H4 (cell line): ENCODE results near the gene CFAP65. TPM values are rescaled to one million over a fixed set of nuclear protein-coding genes. Genes with fewer than 3 reads are reported as not detected.

Experiments
- DNase-seq: peaks from one replicate; pipeline ENCODE4 v3.0.0-alpha.2; 2015; ENCODE audit warnings: low spot score
- total RNA-seq: library from RNA; depleted of rRNA; stranded (reverse); fragments of >200 nt; shearing (Covaris generic); gene quantifications from 2 replicates; pipeline ENCODE4 v1.2.3, GENCODE V29; 2014

Gene CFAP65
- total RNA-seq, 1 experiment from 2014 or later = 0.10 TPM

DNA sequence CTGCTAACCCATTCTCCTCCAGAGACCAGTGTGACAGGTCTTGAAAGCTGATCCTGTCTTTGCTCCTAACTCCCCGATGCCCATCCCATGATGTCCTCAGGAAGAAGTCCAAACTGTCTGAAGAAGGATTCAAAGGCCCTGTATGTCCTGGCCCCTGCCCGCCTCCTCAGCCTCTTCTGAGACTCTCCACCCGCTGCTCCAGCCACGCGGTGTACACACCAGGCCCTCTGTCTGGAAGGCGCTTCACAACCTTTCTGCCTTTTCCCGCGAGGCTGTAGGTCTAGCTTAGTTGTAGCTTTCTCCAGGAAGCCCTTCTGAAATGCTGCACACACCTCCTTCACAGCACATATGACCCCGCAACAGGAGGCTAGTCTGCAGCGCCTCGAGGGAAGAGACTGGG lies 24.6 kb downstream of the CFAP65 start:
- DNase-seq = no peak

DNA sequence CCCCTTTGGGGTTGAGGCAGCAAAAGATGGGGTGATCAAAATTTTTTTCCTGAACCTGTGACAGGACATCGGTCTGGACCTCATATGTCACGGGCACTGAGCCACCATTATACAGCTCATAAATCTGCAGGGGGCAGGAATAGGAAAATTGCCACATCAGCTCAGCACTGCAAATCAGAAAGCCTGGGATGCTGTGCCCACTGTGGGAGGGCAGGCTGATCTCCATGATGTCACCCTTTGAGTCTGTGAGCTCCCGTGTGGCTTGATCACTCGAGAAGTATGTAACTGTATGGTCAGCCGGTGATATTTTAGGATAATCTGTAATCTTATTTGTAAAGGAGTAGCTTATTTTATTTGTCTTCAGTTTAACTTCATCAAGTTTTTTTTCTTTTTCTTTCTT lies 30.4 kb downstream of the CFAP65 start:
- DNase-seq = no peak

DNA sequence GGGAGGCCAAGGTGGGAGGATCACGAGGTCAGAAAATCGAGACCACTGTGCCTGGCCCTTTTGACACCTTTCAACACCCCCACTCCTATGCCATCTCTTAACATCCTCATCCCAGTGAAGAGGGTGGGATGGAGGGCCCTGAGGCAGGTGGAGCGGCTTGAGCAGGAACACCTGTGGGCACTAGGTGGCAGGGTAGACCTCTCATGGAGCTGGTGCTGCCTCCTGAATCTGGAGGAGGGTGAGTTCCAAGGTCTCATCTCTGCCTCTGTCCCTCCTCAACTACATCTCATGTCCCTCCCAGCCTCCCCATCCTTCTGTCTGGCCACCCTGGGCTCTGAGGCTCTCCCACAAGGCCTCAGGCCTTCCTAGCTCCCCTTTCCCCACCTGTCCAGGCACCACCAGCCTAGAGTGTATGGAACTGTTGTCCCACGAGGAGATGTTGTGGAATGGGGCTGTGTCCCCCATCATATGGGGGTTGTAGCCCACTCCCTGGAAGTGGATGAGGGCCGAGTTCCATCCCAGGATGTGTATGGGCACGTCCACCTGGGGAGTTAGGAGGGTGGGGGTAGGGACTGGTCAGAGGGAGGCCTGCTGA lies 31.1 kb downstream of the CFAP65 start:
- DNase-seq = peak; percentile 40

DNA sequence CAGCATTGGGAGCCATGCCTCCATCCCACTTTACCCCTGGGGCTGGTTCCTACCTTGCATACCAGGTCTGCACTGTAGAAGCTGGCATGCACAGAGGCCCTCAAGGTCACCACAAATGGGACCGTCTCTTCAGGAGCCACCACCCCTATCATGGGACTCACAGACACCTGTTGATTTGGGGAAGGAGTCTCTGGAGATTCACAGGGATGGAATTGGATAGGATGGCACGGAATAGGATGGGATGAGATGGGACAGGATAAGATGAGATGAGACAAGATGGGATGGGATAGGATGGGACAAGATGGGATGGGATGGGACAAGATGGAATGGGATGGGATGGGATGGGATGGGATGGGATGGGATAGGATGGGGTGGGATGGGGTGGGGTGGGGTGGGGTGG lies 32.0 kb downstream of the CFAP65 start:
- no peak for DNase-seq

DNA sequence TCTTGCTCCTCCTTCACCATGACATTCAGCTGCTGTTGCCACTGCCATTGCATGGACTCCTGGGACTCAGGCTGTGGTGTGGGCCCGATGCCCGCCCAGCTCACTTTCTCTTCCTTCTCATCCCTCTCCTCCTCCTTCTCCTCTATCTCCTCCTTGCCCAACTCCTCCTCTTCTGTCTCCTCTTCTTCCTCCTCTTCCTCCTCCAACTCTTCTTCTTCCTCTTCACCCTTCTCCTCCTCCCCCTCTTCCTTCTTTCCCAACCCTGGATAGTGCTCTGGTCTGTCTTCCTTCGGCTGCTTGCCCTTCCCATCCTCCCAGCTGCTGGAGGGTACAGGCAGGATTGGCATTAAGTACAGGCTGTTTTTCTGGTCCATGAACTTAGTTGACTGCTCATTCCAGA lies 37.3 kb downstream of the CFAP65 start:
- DNase-seq = no peak

DNA sequence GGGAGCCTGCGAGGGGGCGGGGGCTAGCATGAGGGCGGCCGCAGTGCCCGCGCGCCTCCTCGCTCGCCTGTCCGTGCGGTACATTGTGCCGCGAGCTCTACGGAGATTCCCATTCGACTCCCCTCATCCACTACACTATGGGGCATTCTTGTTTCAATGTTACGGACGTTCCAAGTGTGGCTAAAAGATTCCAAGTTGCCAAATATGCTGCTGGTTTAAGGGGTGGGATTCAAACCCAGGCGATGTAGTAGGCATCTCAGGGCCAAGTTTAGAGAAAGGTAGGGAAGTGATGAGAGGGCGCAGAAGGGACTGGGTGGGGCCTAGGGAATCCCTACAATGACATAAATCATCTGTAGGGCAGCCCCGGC lies 38.1 kb downstream of the CFAP65 start:
- DNase-seq = no peak

DNA sequence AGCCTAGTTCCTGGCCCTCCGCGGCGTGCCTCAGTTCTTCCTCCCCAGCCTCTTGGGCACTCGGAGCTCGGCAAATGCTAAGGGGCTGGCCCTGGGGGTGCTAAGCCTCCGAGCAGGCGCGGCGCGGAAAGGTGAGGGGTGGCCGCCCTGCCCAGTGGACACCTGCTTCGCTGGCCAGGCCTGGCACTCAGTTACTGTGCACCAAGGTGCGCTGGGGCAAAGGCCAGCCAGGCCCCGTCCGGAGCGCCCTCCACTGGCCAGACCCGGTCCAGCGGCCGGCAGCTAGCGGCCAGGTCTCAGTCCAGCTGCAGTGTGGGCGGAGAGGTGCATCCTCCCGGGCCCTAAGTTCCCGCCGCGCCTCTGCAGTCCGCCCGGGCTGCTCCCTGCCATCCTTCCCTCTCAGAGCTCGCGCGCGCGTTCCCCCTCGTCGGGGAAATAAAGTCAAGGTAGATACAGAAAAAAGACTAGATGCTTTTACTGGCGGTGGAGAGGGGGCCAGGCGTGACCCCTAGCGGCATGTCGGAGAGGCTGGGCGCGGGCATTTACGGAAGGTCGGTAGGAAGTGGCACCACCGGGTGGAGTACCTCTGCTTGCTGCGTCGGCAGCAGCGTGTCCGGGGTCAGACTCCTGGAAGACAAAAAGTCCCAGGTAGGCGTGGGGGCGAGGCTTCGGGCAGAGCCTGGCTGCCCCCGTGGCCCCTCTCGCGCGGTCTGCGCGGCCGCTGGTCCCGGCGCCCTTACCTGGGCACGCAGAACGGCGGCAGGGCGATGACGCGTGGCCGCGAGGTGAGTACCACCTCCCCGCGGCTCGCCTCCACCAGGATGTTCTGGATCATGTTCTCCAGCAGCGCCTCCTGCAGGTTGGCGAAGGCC lies 38.7 kb downstream of the CFAP65 start:
- DNase-seq = no peak

DNA sequence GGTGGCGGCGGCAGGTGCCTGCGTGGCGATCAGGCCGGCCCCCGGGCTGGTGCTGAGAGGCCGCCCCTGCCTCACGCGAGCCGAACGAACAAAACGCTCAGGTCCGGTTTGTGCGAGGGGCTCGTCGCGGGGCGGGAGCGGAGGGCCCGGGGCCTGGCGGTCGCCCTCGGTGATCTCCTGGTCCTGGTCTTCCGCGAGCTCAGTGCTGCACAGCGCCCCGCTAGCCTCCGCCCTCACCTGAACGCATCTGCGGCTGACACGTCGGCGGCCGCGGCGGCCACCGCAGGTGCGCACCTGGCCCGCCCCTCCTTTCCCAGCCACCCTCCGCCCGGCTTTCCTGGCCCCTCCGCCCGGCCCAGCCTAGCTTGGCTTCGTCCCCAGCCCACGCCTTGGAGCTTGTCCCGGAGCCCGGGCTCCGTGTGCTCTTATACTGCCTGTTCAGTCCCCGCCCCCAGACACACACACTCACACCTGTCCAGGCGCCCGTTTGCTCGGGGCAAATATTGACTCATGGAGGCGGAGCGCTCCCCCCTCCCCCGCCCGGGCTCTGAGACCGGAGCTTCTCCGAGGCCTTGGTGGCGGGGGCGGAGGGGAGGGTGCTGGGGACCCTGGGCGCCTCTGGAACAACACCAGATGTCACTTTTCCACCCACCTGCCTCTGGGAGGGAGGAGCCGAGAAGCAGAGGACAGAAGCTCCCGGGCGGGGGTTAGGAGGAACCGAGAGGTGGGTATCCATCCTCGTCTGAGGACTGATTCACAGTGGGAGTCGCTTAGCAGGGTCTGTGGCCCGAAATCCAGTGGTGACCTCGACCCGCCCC lies 39.5 kb downstream of the CFAP65 start:
- no peak for DNase-seq

DNA sequence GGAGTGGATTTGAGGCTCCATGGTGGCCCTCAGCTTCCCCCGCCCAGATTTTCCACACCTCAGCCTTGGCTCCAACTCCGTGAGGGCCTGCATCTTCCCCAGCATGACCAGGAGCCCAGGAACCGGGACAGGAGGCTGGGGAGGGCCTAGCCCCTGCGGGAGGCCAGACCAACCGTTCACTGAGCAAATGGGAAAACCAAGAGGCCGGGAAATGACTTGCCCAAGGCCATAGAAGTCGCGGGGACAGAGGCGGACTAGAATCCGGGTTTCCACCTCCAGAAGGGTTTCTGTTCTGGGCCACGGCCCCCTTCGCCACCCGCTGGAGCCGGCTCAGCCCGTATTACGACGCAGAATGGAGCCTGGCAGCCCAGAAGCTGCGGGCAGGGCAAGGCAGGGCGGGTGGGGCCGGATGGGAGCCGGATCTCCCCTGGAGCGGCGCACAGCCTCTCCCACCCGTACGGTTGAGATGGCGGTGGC lies 40.2 kb downstream of the CFAP65 start:
- no peak for DNase-seq

DNA sequence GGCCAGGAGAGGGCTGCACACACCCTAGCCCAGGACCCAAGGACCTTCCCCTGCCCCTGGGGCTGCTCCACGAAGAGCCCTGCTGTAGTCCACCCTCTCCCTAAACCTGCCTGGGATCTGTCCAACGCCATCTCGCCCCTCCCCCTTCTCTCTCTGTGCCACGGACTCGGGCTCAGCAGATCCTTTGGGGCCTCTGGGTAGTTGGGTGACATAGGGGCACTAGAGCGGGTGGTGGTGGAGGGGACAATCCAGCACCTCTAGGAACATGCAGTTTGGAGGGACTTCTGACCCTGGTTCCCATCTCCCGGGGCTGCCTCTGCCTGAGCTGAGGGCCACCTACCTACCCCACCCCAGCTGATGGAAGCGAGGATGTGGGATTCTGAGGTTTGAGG lies 40.8 kb downstream of the CFAP65 start:
- DNase-seq = no peak

DNA sequence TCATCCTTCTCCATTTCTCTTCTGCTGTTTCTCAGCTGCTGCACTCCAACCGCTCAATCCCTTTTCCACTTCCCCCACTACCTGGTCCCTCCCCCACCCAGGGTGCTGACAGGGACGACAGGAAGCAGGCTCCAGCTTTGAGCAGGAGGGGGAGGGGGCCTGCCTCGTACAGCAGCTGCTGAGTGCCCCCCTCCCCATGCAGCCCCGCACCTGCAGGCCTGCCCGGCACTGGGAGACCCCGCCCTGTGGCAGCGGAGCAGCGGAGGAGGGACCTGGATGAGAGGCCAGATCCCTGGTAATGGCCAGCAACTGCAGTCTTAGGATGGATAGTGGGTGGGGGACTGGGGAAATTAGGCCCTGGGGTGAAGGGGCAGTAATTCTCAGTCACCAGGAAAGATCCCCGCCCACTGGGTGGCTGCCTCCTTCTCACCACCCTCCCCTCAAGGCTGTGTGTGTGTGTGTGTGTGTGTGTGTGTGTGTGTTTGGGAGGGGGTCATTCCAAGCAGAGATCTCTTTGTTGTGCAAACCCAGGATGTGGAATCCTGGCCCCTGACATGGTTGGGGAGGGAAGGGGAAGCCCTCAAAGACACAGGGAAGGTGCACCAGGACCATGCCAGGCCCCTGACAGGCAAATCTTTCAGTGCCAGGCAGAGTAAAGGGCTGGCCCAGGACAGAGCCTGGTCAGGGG lies 41.3 kb downstream of the CFAP65 start:
- no peak for DNase-seq

DNA sequence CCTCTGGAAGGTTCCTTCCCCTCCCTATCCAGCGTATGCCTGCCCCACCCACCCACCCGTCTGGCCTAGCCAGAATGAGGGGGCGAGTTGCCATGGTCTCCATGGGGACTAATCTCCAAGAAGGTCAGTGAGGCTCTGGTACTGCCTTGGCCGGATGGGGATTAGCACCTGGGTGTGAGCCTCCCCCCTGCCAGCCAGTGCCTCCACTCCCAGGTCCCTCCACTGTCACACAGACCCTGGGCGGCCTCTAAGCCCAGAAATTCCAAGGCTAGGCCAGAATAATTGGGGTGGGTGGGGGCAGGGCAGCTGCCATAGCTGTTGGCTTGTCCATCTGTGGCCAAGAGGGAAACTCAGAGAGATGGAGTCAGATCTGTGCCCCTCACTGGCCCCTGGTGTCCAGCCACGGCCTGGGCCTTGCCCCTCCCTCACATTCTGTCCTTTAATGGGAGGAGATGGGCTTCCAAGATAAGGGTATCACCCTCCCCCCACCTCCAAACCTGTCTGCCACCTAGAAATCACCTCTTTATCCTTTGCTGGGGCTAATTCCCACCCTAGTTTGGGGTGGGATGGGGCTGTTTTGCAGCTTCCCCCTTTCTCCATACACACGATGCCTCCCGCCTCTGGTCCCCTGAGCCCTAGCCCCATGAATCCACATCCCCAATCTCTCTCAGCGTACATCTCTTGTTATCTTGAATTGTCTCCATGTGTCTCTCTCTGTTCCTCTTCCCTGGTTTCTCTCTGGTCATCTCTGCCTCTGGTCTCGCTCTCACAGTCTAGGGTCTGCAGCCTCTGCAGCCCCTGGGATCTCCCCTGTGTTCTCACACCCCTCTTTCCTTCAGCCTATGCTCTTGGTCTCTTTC lies 42.1 kb downstream of the CFAP65 start:
- no peak for DNase-seq

DNA sequence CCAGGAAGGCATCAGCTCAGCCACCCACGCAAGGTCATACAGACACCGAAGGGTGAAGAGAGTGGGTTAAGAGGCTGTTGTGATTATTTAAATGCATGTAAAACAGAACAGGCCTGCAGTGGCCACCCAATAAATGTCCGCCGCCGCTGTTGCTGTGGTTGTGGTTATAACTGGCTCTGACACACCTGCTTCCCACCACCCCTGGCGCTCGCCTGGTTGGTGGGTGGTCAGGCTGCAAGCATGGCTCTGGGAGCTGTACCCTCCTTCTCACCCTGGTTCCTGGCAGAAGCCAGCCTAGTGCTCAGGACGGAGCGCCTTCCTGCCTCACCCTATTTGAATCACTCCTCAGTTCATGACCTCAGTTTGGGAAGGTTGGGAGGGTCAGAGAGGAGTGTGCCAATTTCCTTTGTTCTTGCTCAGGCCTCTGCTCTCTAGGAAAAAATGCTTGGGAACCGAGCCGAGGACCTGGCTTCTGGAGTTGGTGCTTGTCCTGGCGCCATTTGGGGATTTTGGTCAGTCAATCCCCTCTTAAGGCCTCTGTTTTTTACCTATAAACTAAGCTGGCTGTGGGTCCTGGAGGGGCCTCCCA lies 42.8 kb downstream of the CFAP65 start:
- no peak for DNase-seq

DNA sequence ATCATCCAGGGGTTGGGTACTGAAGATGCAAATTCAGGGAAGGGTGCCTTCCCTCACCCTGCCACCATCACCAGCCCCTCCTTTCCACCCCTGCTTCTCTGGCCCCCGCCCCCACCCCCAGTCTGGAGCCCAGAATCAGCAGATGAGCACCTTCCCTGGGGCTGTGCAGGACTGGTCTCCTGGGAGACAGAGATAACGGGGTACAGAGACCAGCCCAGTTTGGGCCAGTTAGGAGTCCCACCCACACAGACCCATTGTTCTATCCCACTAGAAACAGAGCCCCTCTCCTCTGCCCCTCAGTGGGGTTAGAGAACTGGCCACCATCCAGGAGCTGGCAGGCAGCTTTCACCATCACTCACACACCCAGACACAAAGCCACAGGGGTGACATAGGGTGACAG lies 43.6 kb downstream of the CFAP65 start:
- DNase-seq = no peak

DNA sequence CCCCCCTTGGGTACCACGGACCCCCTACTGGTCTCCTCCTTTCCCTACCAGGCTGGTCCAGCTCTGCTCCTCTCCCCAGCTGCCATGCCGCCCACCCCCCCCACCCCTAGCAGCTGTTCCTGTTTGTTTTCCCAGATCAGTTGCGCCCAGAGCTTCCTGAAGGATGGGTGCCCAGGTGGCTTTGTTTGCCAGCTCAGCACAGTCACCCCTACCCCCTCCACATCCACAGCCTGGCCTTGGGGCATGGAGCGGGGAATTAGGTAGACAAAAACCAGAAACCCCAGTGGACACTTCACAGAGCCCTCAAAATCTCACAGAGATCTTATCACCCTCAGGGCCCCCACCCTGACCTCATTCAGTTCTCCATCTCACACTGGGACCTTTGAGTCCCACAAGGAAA lies 44.4 kb downstream of the CFAP65 start:
- DNase-seq = no peak

DNA sequence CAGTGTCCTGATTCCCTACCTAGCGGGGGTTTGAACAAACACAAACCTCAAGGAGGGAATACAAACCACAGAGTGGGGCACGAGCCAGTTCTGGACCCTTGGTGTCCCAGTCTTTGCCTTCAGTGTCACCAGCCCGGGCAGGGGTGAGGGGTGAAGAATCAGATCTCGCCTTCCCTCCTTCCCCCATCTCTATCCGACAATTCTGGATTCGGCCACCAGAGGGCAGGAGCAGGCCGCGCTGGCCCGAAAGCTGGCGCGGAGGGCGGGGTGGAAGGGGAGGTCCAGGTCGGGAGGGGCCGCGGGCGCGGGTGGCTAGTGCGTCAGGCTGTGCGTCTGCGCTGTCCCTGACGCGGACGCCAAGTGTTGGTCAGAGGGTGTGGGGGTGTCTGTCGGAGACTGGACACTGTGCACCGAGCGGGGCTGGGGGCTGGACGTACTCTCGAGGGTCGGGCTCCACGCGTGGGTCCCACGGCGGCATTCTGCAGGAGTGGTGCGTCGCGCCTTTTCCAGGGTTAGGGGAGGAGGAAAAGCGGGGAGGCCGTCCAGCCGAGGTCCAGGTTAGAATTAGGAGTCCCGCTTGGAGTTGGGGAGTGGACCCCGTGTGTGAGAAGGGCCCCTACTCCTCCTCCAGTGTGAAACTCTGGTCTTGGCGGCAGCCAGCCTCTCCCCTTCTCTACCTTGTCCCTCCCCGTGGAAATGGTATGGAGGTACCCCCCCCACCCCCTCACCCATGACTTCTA lies 45.2 kb downstream of the CFAP65 start:
- DNase-seq = peak; percentile 84

DNA sequence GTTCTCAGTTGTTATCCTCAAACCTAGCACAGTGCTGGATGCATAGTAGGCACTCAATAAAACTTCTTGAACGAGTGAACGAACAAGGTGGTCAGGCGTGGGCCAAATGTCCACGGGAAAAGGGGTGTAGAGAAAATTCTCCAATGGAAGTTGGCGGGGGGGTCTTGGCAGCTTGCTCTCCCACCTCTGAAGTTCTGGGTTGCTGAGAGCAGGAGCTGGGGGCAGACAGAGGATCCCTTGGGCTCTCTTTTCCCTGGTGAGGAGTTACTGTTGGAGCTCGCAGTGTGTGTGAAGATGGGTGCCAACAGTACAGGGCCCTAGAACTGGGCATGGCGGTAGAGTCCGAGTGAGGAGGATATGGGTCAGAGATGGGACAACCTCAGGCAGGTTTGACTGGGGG lies 45.8 kb downstream of the CFAP65 start:
- DNase-seq = no peak

DNA sequence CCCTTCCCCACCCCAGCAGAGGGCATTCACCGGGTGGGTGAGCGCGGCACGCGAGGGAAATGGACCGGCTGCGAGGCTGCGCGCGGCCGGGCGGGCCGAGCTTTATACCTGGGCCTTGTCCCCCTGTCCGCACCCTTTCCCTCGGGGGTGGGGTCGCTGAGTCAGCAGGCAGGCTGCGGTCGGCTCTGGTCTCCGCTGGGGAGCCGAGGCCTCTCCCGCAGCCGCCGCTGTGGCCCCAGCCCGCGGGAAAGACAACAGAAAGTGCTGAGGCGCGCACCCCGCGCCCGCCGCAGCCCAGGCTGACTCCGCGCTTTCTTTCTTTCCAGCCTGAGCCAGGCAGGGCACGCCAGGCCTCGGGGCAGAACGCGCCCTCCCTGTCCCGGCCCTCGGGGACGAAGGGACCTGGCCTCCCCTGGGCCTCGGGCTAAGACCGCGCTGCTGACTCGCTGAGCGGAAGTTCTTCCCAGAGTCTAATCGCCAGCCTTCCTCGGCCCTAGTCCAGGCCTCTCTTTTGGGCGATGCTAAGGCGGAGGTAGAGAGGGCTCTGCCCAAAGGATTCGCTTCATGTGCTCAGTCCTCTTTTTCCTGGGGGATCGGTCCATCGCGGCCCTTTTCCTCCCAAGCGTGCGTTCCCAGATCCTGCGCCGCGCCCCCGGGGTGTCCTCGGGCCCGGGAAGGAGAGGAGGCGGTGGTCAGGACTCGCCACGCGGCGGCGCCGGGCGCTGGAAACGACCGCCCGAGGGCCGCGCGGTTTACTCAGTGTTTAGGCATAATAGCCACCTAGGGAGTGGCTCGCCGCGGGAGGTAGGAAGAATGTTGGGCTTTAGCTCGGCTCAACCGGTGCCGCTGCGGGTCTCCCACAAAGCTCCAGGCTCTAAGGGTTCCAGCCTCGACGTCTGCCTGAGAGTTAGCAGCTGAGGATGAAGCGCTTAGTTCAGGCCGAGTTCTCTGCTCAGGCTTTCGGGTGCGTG lies 47.7 kb downstream of the CFAP65 start, which contains the start of gene CRYBA2:
CRYBA2 (minus strand) TSS at position 78 of the 971 bp plus-strand sequence. CDS start 246 bp downstream, outside the sequence.
- DNase-seq = no peak
